GM12891 (cell line): ENCODE data around the gene ATP8A2.

Source experiments
- DNase-seq: peaks from one replicate; pipeline ENCODE4 v3.0.0; 2011; ENCODE audit warnings: low spot score; ENCODE audit not compliant: insufficient read length
- FAIRE-seq: peaks from 2 replicates; lab custom pipeline; 2011; peaks lifted over from hg19 to GRCh38; lab: Jason Lieb, UNC
- PAX5 ChIP-seq: IDR thresholded peaks from 2 replicates; pipeline ENCODE4 v1.6.1; 2011; ENCODE audit warnings: low read length, moderate library complexity, mild to moderate bottlenecking; ENCODE audit not compliant: insufficient read depth, severe bottlenecking
- POLR2A ChIP-seq: IDR thresholded peaks from 2 replicates; pipeline ENCODE4 v1.6.1; 2011; ENCODE audit warnings: low read depth, low read length, control low read depth
- POLR2AphosphoS5 ChIP-seq: IDR thresholded peaks from 2 replicates; pipeline ENCODE4 v1.6.1; 2011; ENCODE audit warnings: low read depth, low read length, control low read depth
- POU2F2 ChIP-seq: IDR thresholded peaks from 2 replicates; pipeline ENCODE4 v1.6.1; 2011; ENCODE audit warnings: low read depth, mild to moderate bottlenecking, control low read depth, low read length, moderate library complexity
- SPI1 ChIP-seq: IDR thresholded peaks from 2 replicates; pipeline ENCODE4 v1.6.1; 2011; ENCODE audit warnings: low read depth, low read length, control low read depth
- TAF1 ChIP-seq: IDR thresholded peaks from 2 replicates; pipeline ENCODE4 v1.6.1; 2011; ENCODE audit warnings: low read depth, low read length, control low read depth

ATP8A2 gene

DNA sequence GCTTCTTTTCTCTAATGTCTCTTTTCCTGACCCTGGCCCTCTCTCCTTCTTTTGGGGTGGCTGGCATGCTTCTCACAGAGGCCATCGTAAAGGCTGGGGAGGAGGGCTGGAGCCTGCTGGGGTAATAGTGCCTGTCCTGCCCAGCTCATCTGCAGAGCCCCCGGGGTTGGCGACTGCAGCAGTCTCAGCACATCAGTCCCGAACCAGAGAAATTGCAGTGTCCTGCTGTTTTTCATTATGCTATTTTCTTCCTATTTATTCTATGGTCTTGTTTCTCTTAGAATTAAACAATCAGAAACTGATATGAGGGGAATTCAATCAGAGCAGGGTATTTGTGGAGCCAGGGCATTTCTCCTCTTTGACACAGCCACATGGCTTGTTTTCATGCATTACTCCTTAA is 513.6 kb downstream of the ATP8A2 start:
- DNase-seq (no peak), FAIRE-seq (no peak)
- TF ChIP-seq PAX5 (no peak), SPI1 (no peak), POU2F2 (no peak), POLR2A (no peak), POLR2AphosphoS5 (no peak), TAF1 (no peak)

GRCh38 chr13:25886438-25887214 is 514.9 kb downstream of the ATP8A2 start:
- no peak for TF ChIP-seq PAX5
- DNase-seq (no peak), FAIRE-seq (no peak)

GRCh38 chr13:25887962-25888655 is 516.3 kb downstream of the ATP8A2 start:
- no peak for TF ChIP-seq PAX5
- no peak for TF ChIP-seq POU2F2
- no peak for TF ChIP-seq POLR2AphosphoS5
- TF ChIP-seq POLR2A = no peak
- TF ChIP-seq TAF1 = no peak
- no peak for TF ChIP-seq SPI1
- no peak for DNase-seq
- FAIRE-seq = no peak

GRCh38 chr13:25890671-25891212 is 519.0 kb downstream of the ATP8A2 start:
- DNase-seq (no peak), FAIRE-seq (no peak)
- TF ChIP-seq POLR2A = no peak
- TF ChIP-seq POU2F2 = no peak
- TF ChIP-seq PAX5 = no peak
- no peak for TF ChIP-seq TAF1
- no peak for TF ChIP-seq POLR2AphosphoS5
- no peak for TF ChIP-seq SPI1

DNA sequence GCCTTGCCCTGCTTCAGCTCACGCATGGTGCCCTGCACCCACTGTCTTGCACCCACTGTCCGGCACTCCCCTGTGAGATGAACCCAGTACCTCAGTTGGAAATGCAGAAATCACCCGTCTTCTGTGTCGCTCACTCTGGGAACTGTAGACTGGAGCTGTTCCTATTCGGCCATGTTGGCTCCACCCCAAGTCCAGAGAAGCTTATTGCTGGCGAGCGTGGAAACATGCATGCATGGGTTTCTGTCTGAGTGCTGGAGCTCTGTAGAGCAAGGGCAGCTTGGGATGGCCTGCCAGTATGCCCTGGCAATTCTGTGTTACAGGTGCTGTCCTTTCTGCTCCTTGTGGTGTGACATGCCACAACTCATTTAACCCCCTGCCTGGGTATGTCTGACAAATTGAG is 527.2 kb downstream of the ATP8A2 start:
- TF ChIP-seq SPI1 (no peak), POLR2AphosphoS5 (no peak), TAF1 (no peak), POU2F2 (no peak), POLR2A (no peak), PAX5 (no peak)
- no peak for DNase-seq
- no peak for FAIRE-seq

GRCh38 chr13:25899464-25899863 is 527.7 kb downstream of the ATP8A2 start:
- TF ChIP-seq POU2F2 = no peak
- TF ChIP-seq SPI1 = no peak
- TF ChIP-seq PAX5 = no peak
- FAIRE-seq (no peak), DNase-seq (no peak)

- TF ChIP-seq TAF1 (no peak), POU2F2 (no peak), POLR2AphosphoS5 (no peak), PAX5 (no peak), SPI1 (no peak), POLR2A (no peak)
- no peak for FAIRE-seq
- no peak for DNase-seq
These were observed 528.2 kb downstream of the ATP8A2 start for GRCh38 chr13:25899952-25900351.

GRCh38 chr13:25901460-25902376 is 529.9 kb downstream of the ATP8A2 start:
- DNase-seq (no peak), FAIRE-seq (no peak)
- TF ChIP-seq TAF1 = no peak
- no peak for TF ChIP-seq POLR2AphosphoS5
- TF ChIP-seq PAX5 = no peak
- TF ChIP-seq POLR2A = no peak
- TF ChIP-seq SPI1 = no peak
- no peak for TF ChIP-seq POU2F2

- FAIRE-seq (no peak), DNase-seq (no peak)
- TF ChIP-seq POLR2A = no peak
- TF ChIP-seq SPI1 = no peak
- TF ChIP-seq PAX5 = no peak
- no peak for TF ChIP-seq TAF1
- TF ChIP-seq POLR2AphosphoS5 = no peak
- TF ChIP-seq POU2F2 = no peak
These were observed 530.7 kb downstream of the ATP8A2 start for GRCh38 chr13:25902455-25902854.
